CD14-positive monocyte (primary cell): ENCODE measurements around the gene HM13. TPM values are rescaled to one million over a fixed set of nuclear protein-coding genes. Genes with fewer than 3 reads are reported as not detected.

Source experiments
- DNase-seq, 3 donors: peaks; one replicate each; pipeline ENCODE4 v3.0.0-alpha.2; 2011 to 2022
- H2AFZ ChIP-seq: 2 replicates; pipeline ENCODE4 v1.6.0; 2012; ENCODE audit warnings: mild to moderate bottlenecking, low read depth, low read length, inconsistent platforms; ENCODE audit not compliant: insufficient read depth, poor library complexity, severe bottlenecking
- H3K27ac ChIP-seq, 2 donors: 1 replicate in 1 of 2; 2 replicates in 1 of 2; pipeline ENCODE4 v1.5.1; 2012 to 2013; ENCODE audit warnings: low read length in 2 of 2, control low read depth in 1 of 2, inconsistent platforms in 1 of 2, low read depth in 1 of 2, mild to moderate bottlenecking in 1 of 2
- H3K27me3 ChIP-seq, 2 donors: one replicate each; pipeline versions ENCODE4 v1.6.0 to v1.6.1; 2011 to 2013; ENCODE audit warnings: low read length in 2 of 2; ENCODE audit not compliant: control insufficient read depth in 2 of 2, insufficient read depth in 2 of 2
- H3K36me3 ChIP-seq, 2 donors: replicated peaks in 1 of 2; 1 replicate in 1 of 2; 2 replicates in 1 of 2; pipeline versions ENCODE4 v1.5.1 to v1.6.1; 2012 to 2013; ENCODE audit warnings: low read length in 2 of 2, control low read depth in 1 of 2, inconsistent platforms in 1 of 2, mild to moderate bottlenecking in 1 of 2; ENCODE audit not compliant: insufficient read depth in 2 of 2, control insufficient read depth in 1 of 2
- H3K4me1 ChIP-seq, 2 donors: 1 replicate in 1 of 2; 2 replicates in 1 of 2; pipeline versions ENCODE4 v1.5.1 to v1.6.1; 2012 to 2013; ENCODE audit warnings: low read length in 2 of 2, control low read depth in 1 of 2, inconsistent platforms in 1 of 2, mild to moderate bottlenecking in 1 of 2, moderate library complexity in 1 of 2; ENCODE audit not compliant: insufficient read depth in 2 of 2, control insufficient read depth in 1 of 2
- H3K4me2 ChIP-seq: replicated peaks from 2 replicates; pipeline ENCODE3; 2012; ENCODE audit warnings: low read length, moderate library complexity, mild to moderate bottlenecking; ENCODE audit not compliant: poor library complexity, severe bottlenecking; ENCODE audit errors: extremely low read depth
- H3K4me3 ChIP-seq, 3 experiments: fragments of 200-600 bp in 1 of 3; sonication (generic) in 1 of 3; replicated peaks in 1 of 3; 1 replicate in 2 of 3; 2 replicates in 1 of 3; pipeline ENCODE4 v1.5.1; 2011 to 2013; ENCODE audit warnings: low read length in 3 of 3, mild to moderate bottlenecking in 3 of 3, control low read depth in 2 of 3, low read depth in 2 of 3, inconsistent platforms in 1 of 3, moderate library complexity in 1 of 3
- H3K79me2 ChIP-seq: 2 replicates; pipeline ENCODE4 v1.6.0; 2012; ENCODE audit warnings: mild to moderate bottlenecking, control low read depth, inconsistent platforms, low read length, moderate library complexity; ENCODE audit not compliant: insufficient read depth
- H3K9ac ChIP-seq: 2 replicates; pipeline ENCODE4 v1.6.0; 2017; ENCODE audit warnings: low read length, mild to moderate bottlenecking; ENCODE audit not compliant: insufficient read depth, poor library complexity, severe bottlenecking
- H3K9me3 ChIP-seq, 2 donors: replicated peaks in 1 of 2; 1 replicate in 1 of 2; 2 replicates in 1 of 2; pipeline versions ENCODE4 v1.5.1 to v1.6.1; 2012 to 2013; ENCODE audit warnings: low read length in 2 of 2, control low read depth in 1 of 2; ENCODE audit not compliant: control insufficient read depth in 1 of 2, insufficient read depth in 1 of 2
- H4K20me1 ChIP-seq: 2 replicates; pipeline ENCODE4 v1.6.0; 2012; ENCODE audit warnings: mild to moderate bottlenecking, low read length, control low read depth, moderate library complexity; ENCODE audit not compliant: insufficient read depth
- H3K27ac Mint-ChIP-seq, 7 donors: one replicate each; pipeline ENCODE4 v1.8.0; 2020; ENCODE audit warnings: mild to moderate bottlenecking in 7 of 7, mixed read lengths in 7 of 7, moderate library complexity in 6 of 7, inconsistent platforms in 2 of 7
- H3K27me3 Mint-ChIP-seq, 3 donors: one replicate each; pipeline ENCODE4 v1.8.0; 2021 to 2022; ENCODE audit warnings: low read depth in 3 of 3, mild to moderate bottlenecking in 3 of 3, mixed read lengths in 3 of 3, moderate library complexity in 3 of 3, inconsistent platforms in 1 of 3
- H3K36me3 Mint-ChIP-seq, 2 donors: one replicate each; pipeline ENCODE4 v1.8.0; 2020; ENCODE audit warnings: mixed read lengths in 2 of 2, inconsistent platforms in 1 of 2, mild to moderate bottlenecking in 1 of 2
- H3K4me1 Mint-ChIP-seq: one replicate; pipeline ENCODE4 v1.8.0; 2020; ENCODE audit warnings: mild to moderate bottlenecking, mixed read lengths
- H3K4me3 Mint-ChIP-seq, 2 donors: one replicate each; pipeline ENCODE4 v1.8.0; 2020; ENCODE audit warnings: mild to moderate bottlenecking in 2 of 2, mixed read lengths in 2 of 2, moderate library complexity in 1 of 2
- H3K9me3 Mint-ChIP-seq, 7 donors: one replicate each; pipeline ENCODE4 v1.8.0; 2020 to 2022; ENCODE audit warnings: mixed read lengths in 7 of 7, mild to moderate bottlenecking in 6 of 7, moderate library complexity in 6 of 7, inconsistent platforms in 2 of 7
- CTCF ChIP-seq: fragments of 200-600 bp; IDR thresholded peaks from one replicate; pipeline ENCODE4 v1.8.0; 2022; ENCODE audit warnings: antibody characterized with exemption, mild to moderate bottlenecking
- WGBS: methylation state at CpG from one replicate; pipeline ENCODE4 v1.1.5; 2013; ENCODE audit warnings: missing lambda C conversion rate; ENCODE audit not compliant: insufficient coverage; 5-methylcytosine and 5-hydroxymethylcytosine counted together
- intact Hi-C, 2 donors: fragments of 100-400 bp; cut with micrococcal nuclease; formaldehyde crosslinking; loops; one replicate each; pipeline versions ENCODE4 v1.15.0 to v1.15.1; 2023
- polyA plus RNA-seq, 3 donors: library from polyadenylated mRNA; depleted of rRNA in 1 of 3; unstranded in 2 of 3; stranded (reverse) in 1 of 3; fragments of 300-500 nt in 2 of 3; fragments of >200 nt in 1 of 3; fragmentation: Illumina TruSeq in 2 of 3; gene quantifications; 1 replicate in 2 of 3; 2 replicates in 1 of 3; pipeline ENCODE4 v1.2.3, GENCODE V29; 2012 to 2021

HM13 gene
- polyA plus RNA-seq, 3 donors: 199 to 329 (median 320) TPM

GRCh38 chr20:31605031-31605901 lies 91.0 kb downstream of the HM13 start, which contains the start of gene ID1:
Gene ID1 (plus strand): TSS chr20:31605289. CDS start chr20:31605388, 99 bp downstream.
- WGBS: under 1% methylated on average over 74 of the region's 74 CpGs
- peak within 1 kb of the TSS; percentile 63 for H3K9ac ChIP-seq
- peak within 1 kb of the TSS; percentile 80 for H2AFZ ChIP-seq
- peak; percentile 87 to 94 (median 91) for DNase-seq
- no peaks in the 10 kb centered on the region for H4K20me1 ChIP-seq
- intact Hi-C loops: loop anchor here (2.0 to 10.0 kb wide), 2 partner anchors 32 to 510 kb away; no protein-coding TSS in a partner anchor
- peak within 1 kb of the TSS; percentile 97 for H3K4me2 ChIP-seq
- Mint-ChIP-seq H3K4me3 (peak within 1 kb of the TSS; percentile 95 to 97), H3K36me3 (peaks cover 4 to 5% of the 10 kb centered on the region in 2 donors), H3K27me3 (peaks cover 26 to 50% (median 32%) of the 10 kb centered on the region in 3 donors), H3K4me1 (peaks cover 48% of the 10 kb centered on the region), H3K27ac (peak within 1 kb of the TSS; percentile 83 to 95 (median 90)), H3K9me3 (peaks cover 0 to 12% (median 2%) of the 10 kb centered on the region in 7 donors)
- H3K9me3 ChIP-seq: no peaks in the 10 kb centered on the region
- no peaks in the 10 kb centered on the region for H3K36me3 ChIP-seq
- peaks cover 49 to 66% of the 10 kb centered on the region in 2 donors for H3K4me1 ChIP-seq
- TF ChIP-seq CTCF: no peak
- H3K79me2 ChIP-seq: no peaks in the 10 kb centered on the region
- H3K4me3 ChIP-seq: peak within 1 kb of the TSS; percentile 57 to 83 (median 60)
- H3K27ac ChIP-seq: peak within 1 kb of the TSS in 1 of 2 donors; percentile 45
- H3K27me3 ChIP-seq: peaks cover 8 to 34% of the 10 kb centered on the region in 2 donors
